Head of caudate nucleus (tissue), 42 donors: Measurements from ENCODE around the gene SIGLEC10.
"Not testable (repeated sequence)": the region's sequence is repeated elsewhere in the genome, so short reads cannot be mapped to it uniquely, and the experiment has no call there.

Experiments
- DNase-seq, 42 donors: peaks; one replicate each; pipeline versions ENCODE4 v3.0.0 to v3.0.0-alpha.2; 2020 to 2021; ENCODE audit warnings: mixed read lengths in 7 of 42
- intact Hi-C: fragments of 100-400 bp; cut with DNase I; formaldehyde crosslinking; loops from one replicate; pipeline ENCODE4 v1.15.0; 2022

SIGLEC10 gene

DNA sequence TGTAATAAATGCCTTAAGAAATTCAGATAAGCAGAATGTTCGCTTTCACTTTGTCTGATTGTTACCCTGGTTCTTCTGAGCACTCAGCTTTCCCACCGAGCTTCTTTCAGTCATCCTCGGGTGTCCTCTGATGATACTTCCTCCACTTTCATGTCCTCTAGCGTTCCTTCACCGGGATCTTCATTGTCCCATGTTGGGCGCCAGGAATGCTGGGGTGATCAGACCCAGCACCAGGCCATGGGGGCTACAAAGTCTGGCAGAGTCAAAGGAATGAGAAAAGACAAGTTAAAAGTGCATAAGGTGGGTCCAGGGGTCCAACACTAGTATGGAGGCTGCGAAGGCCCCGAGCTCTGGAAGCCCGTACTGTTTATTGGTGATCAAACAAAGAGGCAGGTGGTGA lies 15.3 kb downstream of the SIGLEC10 start:
- intact Hi-C loops, result no loop called here
- no peak for DNase-seq

DNA sequence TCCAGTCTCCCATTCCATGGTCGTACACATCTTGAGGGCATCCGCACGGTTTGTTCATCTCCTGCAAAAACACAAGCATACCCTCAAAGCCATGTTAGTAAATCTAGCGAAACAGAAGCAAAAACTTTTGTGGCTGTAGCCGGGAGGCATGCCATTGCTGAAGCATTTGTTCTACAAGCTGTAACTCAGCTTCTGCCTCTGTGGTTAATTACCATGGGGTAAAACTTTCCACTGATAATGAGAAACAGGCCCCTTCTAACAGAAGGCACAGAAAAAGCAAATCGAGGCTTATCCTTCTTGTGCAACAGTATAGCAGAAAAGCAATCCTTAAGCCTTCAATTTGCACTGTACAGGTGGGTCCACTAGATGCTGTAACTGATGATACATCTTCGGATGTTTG lies 17.5 kb downstream of the SIGLEC10 start:
- intact Hi-C loops, DNase-seq: not testable (repeated sequence)

- no peak for DNase-seq
Observed at GRCh38 chr19:51399231-51399630, 18.2 kb downstream of the SIGLEC10 start.

GRCh38 chr19:51398096-51398704 lies 19.2 kb downstream of the SIGLEC10 start:
- DNase-seq, result no peak
- intact Hi-C loops, result no loop called here

More at GRCh38 chr19:51399231-51399630, 18.2 kb downstream of the SIGLEC10 start:
- intact Hi-C loops, result no loop called here

DNA sequence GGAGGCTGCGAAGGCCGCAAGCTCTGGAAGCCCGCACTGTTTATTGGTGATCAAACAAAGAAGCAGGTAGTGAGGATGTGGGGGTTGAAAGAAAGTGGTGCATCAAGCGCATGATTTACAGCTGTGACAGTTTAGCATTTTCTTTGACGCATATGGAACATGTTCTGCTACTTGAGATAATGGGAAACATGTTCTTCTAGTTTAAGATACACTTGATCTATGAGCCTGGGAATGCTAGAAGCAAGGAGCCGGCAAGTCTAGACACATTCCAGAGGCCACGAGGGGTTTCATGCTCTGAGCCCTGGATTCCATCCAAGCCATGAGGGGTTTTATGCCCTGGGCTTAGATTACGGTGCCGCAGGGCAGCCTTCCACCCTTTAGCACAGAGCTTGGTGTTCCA lies 20.0 kb downstream of the SIGLEC10 start:
- intact Hi-C loops, result not testable (repeated sequence)

GRCh38 chr19:51396175-51396574 lies 21.3 kb downstream of the SIGLEC10 start:
- intact Hi-C loops, result no loop called here

More for the DNA sequence above, 20.0 kb downstream of the SIGLEC10 start:
- DNase-seq, result not testable (repeated sequence)

GRCh38 chr19:51394050-51394836 lies 23.2 kb downstream of the SIGLEC10 start:
- peak; percentile 85 to 98 (median 93) for DNase-seq
- intact Hi-C loops, result no loop called here

More at GRCh38 chr19:51396175-51396574, 21.3 kb downstream of the SIGLEC10 start:
- no peak for DNase-seq

GRCh38 chr19:51392701-51393100 lies 24.7 kb downstream of the SIGLEC10 start:
- no peak for DNase-seq
- intact Hi-C loops, result no loop called here

GRCh38 chr19:51391073-51391611 lies 26.3 kb downstream of the SIGLEC10 start:
- intact Hi-C loops, result no loop called here
- no peak for DNase-seq

GRCh38 chr19:51389143-51389542 lies 28.3 kb downstream of the SIGLEC10 start:
- intact Hi-C loops, result no loop called here
- no peak for DNase-seq

DNA sequence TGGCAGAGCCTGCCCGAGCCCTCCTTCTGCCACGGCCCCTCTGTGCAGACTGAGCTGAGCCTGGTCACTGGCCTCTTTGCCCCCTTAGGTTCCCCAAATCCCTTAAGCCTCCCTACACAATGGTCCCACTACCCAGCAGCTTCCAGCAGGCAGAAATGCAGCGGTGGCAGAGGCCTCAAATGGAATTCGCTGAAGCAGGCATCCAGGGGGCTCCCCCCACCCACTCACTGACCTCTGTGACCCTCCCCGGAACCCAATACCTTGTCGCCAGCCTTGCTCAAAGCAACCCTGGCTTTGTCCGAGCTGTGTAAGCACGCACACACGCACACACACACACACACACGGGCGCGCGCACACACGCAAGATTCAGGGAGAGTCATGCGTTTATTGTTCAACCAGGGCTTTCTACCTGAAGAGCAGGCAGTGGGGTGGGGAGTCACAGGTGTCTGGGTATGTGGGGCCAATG lies 29.5 kb downstream of the SIGLEC10 start, which contains the start of gene LIM2:
Gene LIM2 (minus strand): TSS at position 51 of the 466 bp plus-strand sequence. CDS start 531 bp downstream, outside the sequence.
- DNase-seq, result no peak
- intact Hi-C loops, result no loop called here

- intact Hi-C loops, result no loop called here
- DNase-seq, result no peak
Observed at GRCh38 chr19:51386882-51387520, 30.4 kb downstream of the SIGLEC10 start.

GRCh38 chr19:51382004-51382403 lies 35.4 kb downstream of the SIGLEC10 start:
- intact Hi-C loops, result no loop called here
- DNase-seq, result no peak

DNA sequence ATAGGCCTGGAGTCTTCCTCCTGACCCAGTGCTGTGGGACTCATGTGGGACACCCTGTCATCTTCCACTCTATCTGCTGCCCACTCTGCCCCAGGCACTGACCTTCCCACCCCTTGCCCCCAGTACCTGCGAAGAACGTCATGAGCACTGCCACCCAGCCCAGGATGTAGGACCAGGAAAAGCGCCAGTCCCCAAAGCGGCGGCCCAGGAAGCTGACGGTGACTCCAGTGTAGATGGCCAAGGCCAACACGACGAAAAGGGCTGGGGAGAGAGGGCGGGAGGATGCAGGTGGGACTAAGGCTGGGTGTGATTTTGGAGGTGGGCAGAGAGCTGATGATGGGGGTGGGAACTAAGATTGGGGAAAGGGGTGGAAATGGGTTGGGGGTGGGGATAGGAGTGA lies 37.1 kb downstream of the SIGLEC10 start:
- DNase-seq, result no peak
- intact Hi-C loops, result no loop called here

- intact Hi-C loops, result no loop called here
- DNase-seq, result no peak
Observed at GRCh38 chr19:51377422-51377821, 40.0 kb downstream of the SIGLEC10 start.

DNA sequence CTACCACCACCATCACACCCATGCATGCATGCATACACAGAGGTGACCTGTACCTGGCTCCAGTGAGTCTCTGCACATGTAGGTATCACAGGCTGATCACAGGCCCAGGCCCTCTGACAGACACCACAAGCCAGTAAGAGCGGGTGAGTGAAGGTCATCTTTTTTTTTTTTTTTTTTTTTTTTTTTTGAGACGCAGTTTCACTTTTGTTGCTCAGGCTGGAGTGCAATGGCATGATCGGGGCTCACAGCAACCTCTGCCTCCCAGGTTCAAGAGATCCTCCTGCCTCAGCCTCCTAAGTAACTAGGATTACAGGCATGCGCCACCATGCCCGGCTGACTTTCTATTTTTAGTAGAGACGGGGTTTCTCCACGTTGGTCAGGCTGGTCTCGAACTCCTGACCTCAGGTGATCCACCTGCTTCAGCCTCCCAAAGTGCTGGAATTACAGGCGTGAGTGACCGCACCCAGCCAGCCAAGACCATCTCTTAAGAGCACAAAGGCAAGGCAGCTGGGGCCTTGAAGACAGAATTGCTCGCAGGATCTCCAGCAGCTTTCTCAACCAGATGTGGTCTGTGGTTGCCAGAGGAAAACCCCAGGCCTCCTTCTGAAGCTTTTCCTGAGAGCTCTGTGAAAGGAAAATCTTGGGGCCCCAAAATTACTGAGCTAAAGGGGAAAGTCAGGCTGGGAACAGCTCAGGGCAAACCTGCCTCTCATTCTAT lies 41.8 kb downstream of the SIGLEC10 start:
- no peak for DNase-seq
- intact Hi-C loops, result no loop called here

DNA sequence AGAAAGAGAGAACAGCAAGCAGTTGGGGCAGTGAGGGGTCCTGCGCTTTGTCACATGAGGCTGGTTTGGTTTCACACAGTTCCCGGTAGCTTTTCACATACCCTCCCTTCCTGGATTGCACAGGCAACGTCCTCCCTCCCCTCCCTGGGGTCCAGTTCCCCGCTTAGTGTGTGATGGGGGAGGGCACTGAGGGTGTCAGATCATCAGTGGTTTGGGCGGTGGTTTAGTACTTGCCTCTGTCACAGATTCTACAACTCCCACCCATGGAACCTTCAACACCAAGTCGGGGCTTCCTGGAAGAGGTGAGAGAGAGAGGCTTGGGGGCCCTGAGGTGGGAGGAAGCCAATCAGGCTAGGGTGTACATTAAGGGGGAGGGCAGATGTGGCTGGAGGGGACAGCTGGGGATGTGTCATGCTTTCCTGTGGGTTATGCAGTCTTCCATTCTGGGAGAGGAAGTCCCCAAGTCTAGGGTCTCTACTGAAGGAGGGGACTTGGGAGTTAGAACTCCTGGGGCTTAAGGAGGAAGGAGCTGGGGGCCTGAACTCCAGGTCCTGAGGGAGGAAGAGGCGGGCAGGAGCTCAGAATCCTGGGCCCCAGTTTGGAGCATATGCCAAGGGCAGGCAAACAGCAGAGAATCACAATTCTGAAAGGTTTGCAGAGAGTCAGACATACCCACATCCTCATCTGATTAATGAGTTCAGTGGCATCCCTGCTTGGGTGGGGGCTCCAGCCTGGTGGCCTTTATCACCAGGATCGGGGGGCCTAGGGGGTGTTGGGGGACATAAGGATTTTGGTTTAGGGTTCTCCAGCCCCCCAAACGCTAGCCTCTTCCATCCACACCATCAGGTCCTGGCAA lies 44.6 kb downstream of the SIGLEC10 start, which contains the start of gene NKG7:
Gene NKG7 (minus strand): TSS at position 6 of the 856 bp plus-strand sequence. CDS start 119 bp downstream, outside the sequence.
- no peak for DNase-seq
- intact Hi-C loops, result no loop called here
